Right ventricle myocardium inferior (tissue), 1 donor: ENCODE measurements around the gene FST. TPM values are rescaled to one million over a fixed set of nuclear protein-coding genes. Genes with fewer than 3 reads are reported as not detected.

Experiments
- ATAC-seq: fragments of 200-7000 bp; cut with Tn5 transposase; one replicate; pipeline ENCODE4 v1.9.1; 2020; ENCODE audit warnings: mild to moderate bottlenecking, moderate library complexity
- DNase-seq: peaks from one replicate; pipeline ENCODE4 v3.0.0; 2021; ENCODE audit errors: missing footprints
- intact Hi-C: fragments of 100-400 bp; cut with DNase I; formaldehyde crosslinking; loops from one replicate; pipeline ENCODE4 v1.11.0; 2022
- total RNA-seq: library from RNA; stranded (reverse); fragmentation: NEBNext Ultra II Directional; extraction: Animal tissue kit (Norgen Biotek cat#: 25700); gene quantifications from one replicate; pipeline ENCODE4 v1.2.1, GENCODE V29; 2021
- donor health status: DM: no; HTN: yes; CAD: no; lungs with severe emphysema.

The FST gene
- total RNA-seq, 1 donor from 2014 or later = 10.6 TPM

DNA sequence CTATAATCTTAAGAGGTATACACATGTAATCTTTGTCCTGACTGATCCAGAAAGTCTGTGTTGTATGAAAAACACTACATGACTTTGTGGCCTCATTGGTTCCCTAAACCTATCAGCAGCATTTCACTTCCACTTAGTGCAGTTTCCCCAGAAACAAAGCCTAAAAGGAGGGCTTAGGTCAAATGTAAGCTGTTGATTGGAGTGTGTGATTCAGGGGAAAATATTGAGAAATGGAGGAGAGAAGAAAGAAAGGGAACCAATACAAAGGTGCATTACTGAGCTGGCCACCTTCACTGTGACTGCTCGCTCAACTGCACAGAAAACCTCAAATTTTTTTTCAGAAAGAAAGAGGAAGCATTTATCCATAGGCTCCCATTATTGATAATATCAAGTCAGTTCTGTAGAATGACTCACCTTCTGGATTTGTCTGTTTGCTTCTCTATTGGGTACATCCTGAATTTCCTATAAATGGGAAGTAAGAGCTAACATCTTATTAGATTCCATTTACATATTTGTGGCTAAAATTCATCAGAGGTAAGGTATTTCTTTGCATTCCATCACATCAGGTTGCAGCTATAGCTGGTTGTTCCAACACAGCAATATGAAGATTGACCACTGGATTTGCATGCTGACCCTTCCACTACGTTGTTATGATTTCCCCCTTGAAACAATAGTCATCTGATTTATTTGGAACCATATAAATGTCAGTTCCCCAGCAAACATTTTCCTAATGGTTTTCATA, 10.3 kb upstream of the FST start:
- DNase-seq (no peak), ATAC-seq (no peak)
- intact Hi-C loops = no loop called here

DNA sequence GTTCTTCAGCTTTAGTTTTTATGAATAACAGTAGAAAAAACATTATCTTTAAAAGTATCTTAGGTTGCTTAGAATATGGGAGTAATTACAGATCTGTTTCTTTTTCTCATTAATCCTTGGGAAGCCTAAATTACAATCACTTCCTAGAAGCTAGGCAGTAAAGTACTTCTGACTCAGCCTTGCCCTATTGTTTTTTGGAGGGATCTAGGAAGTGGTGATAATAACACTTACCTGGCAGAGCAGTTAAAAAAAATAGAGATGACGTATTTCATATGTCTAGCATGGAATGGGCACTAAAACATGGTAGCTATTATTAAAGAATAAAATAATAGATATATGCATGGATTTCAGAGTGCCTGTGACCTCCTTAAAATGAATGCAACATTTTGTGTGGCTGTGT, 8.2 kb upstream of the FST start:
- ATAC-seq = no peak
- DNase-seq = no peak
- intact Hi-C loops = no loop called here

DNA sequence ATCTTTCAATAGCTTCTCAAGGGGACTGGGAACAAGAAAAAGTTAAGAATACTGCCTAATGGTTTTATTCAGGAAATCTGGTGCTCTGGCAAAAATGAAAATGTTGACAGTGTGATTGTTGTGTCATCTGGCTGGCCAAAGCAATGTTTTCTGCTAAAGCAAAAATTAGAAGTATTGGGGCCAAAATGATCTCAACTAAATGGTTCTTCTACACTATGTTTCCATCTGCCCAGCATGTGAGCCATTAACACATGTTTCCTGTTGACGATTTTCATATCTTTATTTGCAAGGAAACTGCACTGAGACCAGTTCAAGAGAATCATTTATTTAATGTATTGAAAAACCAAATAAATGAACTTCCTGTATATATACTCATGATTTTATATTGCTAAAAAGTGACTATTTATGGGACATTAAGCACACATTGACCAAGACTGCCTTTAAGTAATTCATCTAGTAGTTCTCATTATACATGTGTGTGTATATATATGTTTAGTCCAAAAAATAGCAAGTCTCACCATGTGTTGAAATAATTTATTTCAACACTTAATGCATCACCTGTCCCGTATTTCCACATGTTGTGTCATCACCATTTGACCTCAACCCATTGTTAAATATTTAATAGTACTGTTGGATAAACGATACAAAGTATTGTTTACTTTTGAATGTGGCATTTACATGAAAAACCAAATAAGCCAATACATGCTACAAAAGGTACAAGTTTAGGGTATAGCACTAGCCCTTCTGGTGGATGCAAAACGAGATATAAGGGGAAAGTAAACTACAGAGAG, 7.5 kb upstream of the FST start:
- DNase-seq = no peak
- peak; percentile 76 for ATAC-seq
- intact Hi-C loops = no loop called here

DNA sequence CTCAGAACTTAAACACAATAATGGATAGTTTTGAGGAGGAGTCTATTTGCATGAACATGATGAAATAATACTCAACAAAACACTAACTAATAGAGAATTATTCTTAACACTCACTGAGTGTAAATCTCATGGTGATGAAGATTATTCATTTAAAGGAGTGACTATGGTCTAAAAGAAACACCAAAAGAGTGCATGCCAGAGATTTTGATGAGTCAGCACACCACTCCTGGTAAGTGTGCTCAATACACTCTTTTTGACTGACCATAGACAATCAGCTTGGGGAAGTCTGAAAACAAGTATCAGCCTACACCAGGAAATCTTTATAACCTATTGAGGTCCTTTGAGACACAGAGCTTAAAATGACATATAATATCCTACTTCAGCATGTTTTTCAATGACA, 6.8 kb upstream of the FST start:
- DNase-seq = no peak
- no peak for ATAC-seq
- intact Hi-C loops = no loop called here

DNA sequence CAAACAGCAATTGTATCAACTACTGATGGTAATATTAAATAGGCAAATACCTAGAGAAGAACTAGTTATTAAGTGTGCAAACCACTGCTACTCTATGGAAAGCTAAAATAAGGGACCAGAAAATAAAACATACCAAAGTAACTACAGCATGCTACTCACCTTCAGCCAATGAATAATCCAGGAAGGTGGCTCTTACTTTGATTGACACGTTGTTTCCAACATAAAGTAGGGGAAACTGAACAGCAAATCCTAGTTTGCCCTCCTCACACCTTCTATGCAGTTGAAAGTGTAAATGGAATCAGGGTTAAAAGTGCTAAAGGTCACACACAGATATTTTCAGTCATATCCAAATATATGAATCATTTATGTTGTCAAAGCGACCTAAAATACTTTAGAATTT, 5.1 kb upstream of the FST start:
- no peak for DNase-seq
- ATAC-seq = no peak
- intact Hi-C loops = loop anchor here (5.0 kb wide), 2 partner anchors 308 to 517 kb away; no protein-coding TSS in a partner anchor

GRCh38 chr5:53476019-53476418, 4.4 kb upstream of the FST start:
- DNase-seq (no peak), ATAC-seq (no peak)
- intact Hi-C loops = loop anchor here (5.0 kb wide), 2 partner anchors 309 to 516 kb away; no protein-coding TSS in a partner anchor

GRCh38 chr5:53476531-53477480, 3.6 kb upstream of the FST start:
- intact Hi-C loops = loop anchor here (5.0 kb wide), 2 partner anchors 310 to 515 kb away; no protein-coding TSS in a partner anchor
- ATAC-seq (no peak), DNase-seq (no peak)

GRCh38 chr5:53478411-53479044, 1.9 kb upstream of the FST start:
- DNase-seq = peak; percentile 73
- ATAC-seq = peak; percentile 45

GRCh38 chr5:53479045-53479589, 1.3 kb upstream of the FST start:
- intact Hi-C loops = loop anchor here (2.0 to 5.0 kb wide), 3 partner anchors 312 to 740 kb away; no protein-coding TSS in a partner anchor
- DNase-seq = no peak
- no peak for ATAC-seq

More at GRCh38 chr5:53478411-53479044, 1.9 kb upstream of the FST start:
- intact Hi-C loops = loop anchor here (2.0 to 5.0 kb wide), 3 partner anchors 311 to 740 kb away; no protein-coding TSS in a partner anchor

GRCh38 chr5:53479590-53480415, 626 bp upstream of the FST start:
- peak; percentile 66 for ATAC-seq
- intact Hi-C loops = loop anchor here (2.0 to 5.0 kb wide), 4 partner anchors 313 to 739 kb away; no protein-coding TSS in a partner anchor
- DNase-seq = peak; percentile 83

DNA sequence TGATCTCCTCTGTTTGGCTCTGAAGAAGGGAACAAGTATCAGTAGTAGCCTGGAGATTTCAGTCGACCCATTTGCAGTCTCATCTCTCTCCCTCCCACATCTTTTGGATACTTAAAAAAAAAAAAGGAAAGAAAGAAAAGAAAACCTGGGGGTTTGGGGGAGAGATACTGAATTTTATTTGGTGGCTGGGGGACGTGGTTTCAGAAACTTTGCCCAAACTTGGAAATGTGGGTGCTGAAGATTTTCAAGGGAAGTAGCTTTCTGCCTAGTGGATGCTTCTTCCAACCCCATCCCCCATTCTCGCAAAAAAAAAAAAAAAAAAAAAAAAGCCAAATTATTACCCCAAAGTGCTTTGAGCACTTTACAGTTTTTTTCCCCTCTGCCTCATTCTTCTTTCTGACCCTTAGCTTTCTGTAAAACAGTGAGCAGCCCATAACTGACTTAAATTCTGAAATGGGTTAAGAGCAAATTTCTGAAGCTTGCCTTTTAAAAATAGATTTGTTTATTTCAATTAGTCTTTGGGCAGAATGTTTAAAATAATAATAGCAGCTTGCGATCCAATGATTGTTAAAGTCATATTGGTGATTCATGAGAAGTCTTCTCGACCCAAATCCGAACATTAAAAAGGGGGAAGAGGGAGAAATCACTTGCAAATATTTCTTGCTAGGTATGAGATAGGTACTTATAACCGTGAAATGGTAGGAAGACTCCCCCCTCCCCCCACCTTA, 894 bp downstream of the FST start:
- intact Hi-C loops = loop anchor here (2.0 kb wide), 1 partner anchor 389 kb away; no protein-coding TSS in a partner anchor
- ATAC-seq (no peak), DNase-seq (no peak)

DNA sequence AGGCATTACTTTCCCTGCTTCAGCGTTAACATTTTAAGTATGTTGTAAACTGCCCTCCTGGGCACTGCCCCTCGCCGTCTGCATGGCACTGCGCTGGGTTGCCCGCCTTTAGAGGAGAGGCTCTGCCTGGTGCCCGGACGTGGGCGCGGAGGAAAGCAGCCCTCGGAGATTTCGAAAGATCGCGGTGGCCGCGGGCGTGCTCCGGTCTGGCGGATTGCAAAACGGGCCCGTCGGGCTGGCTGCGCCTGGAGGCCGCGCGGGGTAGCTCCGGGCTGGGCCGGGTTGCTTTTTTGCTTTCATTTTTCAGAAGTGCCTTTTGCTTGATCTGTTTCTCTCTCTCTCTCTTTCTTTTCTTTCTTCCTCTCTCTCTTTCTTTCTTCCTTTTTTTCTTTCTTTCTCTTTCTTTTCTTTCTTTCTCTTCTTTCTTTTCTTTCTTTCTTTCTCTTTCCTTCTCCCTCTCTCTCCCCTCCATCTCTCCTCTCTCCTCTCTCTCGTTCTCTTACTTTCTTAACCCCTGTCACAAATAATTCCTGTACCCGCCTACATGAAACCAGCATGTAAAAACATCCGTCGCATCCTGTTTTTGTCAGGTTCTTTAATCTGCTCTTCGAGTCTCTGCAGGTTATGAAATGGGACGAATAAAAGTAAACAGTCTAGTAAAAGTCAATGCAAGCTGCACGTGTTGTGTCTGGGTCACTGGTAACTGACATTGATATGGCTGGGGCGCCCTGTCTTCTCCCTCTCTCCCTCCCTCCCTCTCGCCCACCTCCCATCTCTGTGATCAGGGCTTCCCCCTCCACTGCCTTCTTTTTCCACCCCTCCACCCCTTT, 1.7 kb downstream of the FST start:
- intact Hi-C loops = loop anchor here (2.0 kb wide), 1 partner anchor 389 kb away; no protein-coding TSS in a partner anchor
- DNase-seq = peak; percentile 86
- peak; percentile 78 for ATAC-seq

- ATAC-seq (no peak), DNase-seq (peak; percentile 75)
- intact Hi-C loops = no loop called here
These were observed 2.5 kb downstream of the FST start for GRCh38 chr5:53482717-53483638.

GRCh38 chr5:53487436-53487835, 7.0 kb downstream of the FST start:
- ATAC-seq (no peak), DNase-seq (no peak)
- intact Hi-C loops = no loop called here
